ENCODE data around the gene PEX7.
A peak's percentile ranks its signal among the peaks of the same experiment; 100 is the strongest.

PEX7 gene

DNA sequence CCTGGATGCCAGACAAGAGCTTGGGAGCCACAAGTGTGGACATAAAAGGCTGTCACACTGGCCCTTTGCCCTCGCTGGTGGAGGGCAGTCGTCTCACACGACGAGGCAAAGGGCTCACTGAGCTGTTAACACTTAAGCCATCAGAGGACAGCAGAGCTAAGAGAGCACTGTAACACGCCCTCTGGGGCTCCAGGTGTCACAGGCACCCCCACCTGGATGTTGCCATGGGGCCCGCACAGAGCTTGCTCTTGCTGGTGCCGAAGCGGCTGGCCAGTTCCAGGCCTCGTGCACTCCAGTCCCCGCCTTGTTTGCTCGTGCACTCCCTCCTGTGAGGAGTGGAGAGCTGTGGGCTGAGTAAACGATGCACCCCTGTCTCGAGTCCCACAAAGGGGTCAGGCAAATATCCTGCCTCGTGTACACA lies 137.1 kb downstream of the PEX7 start:
- DNase-seq: peak; percentile 57

DNA sequence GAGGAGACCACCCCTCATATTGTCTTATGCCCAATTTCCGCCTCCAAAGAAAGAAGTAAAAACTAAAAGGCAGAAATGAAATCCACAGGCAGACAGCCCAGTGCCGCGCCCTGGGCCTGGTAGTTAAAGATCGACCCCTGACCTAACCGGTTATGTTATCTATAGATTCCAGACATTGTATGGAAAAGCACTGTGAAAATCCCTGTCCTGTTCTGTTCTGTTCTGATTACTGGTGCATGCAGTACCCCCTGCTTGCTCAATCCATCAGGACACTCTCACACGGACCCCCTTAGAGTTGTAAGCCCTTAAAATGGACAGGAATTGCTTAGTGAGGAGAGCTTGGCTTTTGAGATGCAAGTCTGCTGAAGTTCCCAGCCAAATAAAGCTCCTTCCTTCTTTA lies 137.5 kb downstream of the PEX7 start:
- peak; percentile 57 for DNase-seq

DNA sequence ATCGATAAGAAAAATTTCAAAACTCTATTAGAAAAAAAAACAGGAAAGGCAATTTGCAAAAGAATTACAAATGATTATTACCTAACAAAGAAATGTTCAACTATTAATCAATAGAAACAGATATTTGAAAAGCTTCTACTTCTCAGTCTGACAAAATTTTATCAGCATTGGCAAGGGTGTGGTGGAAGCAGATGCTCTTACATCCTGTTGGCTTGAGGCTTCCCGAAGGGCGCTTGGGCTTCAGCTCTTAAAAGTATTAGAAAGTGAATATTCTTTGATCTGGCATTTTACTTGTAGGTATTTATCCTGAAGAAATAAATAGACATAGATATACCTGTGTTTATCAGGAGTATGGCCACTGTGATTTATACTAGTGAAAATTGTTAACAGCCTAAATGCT lies 138.4 kb downstream of the PEX7 start:
- DNase-seq: peak; percentile 16

DNA sequence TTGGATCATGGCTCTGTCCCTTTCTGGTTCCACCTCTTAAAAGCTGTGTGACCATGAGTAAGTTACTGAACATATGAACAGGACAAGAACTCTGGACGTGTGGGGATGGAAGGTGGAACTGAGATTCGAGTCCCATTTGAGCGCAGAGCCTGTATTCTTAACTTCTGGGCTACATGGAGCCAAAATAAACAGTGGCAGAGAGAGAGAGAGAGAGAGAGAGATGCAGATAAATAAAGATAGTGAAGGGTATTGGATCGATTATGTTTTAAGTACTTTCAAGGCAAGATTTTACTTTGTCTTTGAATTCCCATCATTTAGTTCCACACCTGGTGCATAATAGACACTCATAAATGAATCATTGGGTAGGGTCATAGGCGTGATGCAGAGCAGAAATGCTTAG lies 139.5 kb downstream of the PEX7 start:
- DNase-seq: no peak

DNA sequence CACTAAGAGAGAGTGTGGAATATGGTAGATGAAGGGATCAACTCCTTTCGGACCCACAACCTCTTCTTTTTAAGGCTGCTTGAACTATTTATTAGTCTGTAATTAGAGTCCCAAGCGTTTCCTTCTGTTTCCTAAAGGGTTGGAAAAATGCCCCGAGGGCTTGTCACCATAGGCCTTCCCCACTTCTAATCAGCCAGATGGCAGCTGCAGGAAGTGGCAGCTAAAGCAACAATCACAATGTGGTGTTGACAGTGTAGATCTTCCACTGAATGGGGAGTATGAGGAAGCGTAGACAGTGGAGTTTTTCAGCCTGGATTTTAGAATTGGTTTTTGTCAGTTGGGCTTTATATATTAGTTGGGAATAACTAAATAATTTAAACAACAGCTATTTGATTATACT lies 140.3 kb downstream of the PEX7 start:
- peak; percentile 66 for DNase-seq

DNA sequence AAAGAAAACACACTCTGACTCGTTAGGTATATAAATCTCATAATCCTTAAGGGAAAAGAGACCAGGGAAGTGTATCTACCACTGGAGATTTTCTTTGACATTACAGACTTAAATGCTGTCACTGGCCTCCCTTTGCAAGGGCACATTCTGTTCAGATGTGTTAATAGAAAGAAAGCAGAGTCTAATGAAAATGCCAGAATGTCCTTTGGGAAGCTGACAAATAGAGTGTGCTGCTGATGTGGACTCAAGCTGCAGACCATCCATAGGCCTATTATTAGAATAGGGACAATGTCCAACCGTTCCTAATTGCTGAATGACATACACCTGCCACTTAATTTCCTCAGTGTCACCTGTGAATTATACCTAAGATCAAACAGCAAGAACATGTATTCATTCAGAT lies 140.9 kb downstream of the PEX7 start:
- DNase-seq: no peak

All from OCI-M1 (cell line).